HG02870 (cell line): ENCODE results near the gene DCTN5.
"Not testable (repeated sequence)": the region's sequence is repeated elsewhere in the genome, so short reads cannot be mapped to it uniquely, and the experiment has no call there.

Source experiments
- ATAC-seq: cut with Tn5 transposase; IDR thresholded peaks from one replicate; pipeline ENCODE4 v1.9.1; 2021; ENCODE audit warnings: mild to moderate bottlenecking, moderate library complexity; ENCODE audit not compliant: unreplicated experiment

DCTN5 gene

DNA sequence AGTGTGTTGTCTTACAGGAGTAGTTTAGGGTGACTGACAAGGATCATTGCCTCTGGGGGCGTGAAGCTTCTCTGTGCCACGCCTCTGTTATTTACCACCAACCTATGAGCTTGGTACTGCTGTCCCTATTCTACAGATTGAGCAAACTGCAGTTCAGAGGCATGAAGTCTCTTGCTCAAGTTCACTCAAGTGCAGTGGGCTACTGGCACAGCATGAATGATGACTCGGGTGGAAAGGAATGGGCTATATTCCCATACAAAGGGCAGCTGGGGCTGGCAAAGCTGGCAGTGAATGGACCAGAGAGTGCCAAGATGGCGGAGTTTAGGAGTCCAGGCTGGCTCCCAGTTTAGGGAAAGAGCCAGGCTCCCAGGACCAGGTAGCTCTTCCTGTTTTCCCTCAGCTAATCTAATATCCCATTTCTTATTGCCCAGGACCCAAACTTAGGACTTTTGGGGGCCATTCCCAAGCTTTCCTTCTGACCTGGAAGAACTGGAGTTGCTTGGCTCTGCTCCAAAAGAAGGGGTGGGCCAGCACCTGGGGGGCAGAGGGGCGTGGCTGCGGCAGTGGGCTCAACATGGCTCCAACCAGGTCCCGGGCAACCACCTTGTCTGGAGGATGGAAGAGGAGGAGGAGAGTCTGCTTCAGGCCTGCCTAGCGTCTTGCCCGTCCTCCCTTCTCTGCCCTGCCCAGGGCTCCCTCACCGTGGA lies 50.4 kb downstream of the DCTN5 start:
- no peak for ATAC-seq

DNA sequence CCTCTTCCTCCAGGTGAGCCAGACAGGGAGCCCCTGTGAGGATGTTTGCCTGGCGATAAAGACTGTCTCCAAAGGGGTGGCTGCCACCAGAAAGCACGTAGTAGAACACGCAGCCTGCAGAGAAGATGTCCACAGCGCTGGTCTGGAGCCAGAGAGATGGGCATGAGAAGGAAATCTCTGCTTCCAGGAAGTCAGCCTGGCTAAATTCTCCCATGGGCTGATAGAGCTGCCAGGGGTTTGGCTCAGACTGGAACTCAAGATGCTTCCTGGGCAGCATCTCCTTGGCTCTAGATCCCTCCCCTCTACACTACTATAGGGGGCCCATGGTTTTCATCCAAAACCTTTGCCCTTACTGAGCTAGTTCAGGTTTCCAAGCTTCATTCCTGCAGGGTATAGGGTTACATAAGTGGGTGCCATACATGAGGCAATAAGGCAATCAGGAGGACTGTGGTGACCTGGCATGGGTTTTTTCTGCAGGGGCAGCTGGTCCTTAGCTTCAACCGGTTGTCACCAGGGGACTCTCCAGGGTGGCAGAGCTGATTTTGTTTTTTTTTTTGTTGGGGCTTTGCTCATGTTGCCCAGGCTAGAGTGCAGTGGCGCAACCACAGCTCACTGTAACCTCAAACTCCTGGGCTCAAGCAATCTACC lies 51.0 kb downstream of the DCTN5 start:
- ATAC-seq, result no peak

DNA sequence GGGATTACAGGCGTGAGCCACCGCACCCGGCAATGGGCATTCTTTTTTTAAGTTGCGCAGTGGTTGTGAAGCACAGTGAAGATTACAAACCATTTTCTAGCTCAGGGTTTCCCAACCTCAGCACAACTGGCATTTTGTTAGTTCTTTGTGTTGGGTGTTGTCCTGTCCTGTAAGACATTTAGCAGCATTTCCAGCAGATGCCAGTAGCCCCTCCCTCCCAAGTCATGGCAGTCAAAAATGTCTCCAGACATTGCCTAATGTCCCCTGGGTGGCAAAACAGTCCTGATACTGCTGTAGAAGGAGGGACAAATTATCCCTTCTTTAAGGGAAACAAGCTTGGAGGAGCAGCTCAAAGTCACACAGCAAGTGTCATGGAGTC lies 53.0 kb downstream of the DCTN5 start:
- ATAC-seq, result no peak

DNA sequence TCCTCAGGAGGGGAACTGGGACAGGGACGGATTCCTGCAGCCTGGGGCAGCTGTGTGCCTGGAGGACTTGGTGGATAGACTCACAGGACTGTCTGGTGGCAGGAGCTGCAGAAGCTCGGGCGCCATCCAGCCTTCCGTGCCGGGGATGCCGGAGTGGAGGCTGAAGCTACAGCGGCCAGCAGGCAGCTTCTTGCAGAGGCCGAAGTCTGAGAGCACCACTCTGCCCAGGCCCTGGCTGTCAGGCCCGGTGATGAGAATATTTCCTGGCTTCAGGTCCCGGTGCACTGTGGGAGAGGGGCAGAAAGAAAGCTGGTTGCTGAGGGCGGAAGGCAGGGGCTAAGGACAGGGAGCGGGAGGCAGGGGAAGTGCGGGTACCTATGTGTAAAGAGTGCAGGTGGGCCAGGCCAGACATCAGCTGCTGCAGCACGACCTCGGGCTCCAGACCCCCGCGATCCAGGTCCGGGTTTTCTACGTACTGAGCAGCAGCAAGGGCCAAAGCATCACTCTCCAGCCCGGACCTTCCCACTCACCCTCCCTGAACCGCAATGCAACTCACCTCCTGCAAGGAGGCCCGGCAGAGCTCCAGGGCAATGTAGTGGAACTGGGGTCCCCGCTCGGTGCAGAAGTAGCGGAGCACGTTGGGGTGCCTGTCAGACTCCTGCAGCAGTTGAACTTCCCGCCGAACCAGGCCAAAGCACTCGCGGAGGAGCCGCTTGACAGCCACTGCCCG lies 53.5 kb downstream of the DCTN5 start:
- no peak for ATAC-seq

DNA sequence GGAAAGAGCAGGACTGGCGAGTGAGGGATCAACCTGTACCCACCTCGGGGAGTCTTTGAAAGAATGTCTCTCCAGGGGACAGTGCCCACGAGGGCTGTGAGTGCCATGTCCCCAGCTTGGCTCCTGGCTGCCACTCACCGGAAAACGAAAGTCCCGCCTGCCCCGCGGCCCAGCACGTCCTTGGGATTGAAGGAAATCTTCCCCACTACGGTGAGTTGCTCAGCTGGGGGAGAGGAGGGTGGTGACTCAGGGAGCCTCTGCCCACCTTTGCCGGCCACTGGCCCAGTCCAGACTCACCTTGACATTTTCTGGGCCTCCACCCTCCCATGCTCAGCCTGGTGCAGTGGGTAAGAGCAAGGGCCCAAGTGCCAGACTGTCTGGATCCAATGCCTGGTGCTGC lies 54.5 kb downstream of the DCTN5 start:
- no peak for ATAC-seq

DNA sequence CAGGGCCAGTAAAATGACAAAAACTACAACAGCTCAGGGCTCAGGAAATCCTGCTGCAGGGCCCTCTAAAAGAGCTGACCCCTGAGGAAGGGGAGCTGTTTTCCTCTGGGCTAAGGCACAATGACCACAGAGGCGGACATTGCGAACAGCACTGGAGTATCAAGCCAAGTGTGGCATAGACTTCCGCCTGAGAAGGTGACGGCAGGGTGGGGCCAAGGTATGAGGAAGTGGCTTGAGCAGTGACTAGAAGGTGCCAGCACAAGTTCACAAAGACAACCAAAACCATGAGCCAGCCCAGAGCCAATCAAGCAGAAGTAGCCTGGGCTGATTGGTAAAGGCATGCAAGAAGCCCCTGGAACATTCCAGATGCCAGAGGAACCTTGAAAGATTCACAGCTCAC lies 57.8 kb downstream of the DCTN5 start:
- ATAC-seq, result no peak

DNA sequence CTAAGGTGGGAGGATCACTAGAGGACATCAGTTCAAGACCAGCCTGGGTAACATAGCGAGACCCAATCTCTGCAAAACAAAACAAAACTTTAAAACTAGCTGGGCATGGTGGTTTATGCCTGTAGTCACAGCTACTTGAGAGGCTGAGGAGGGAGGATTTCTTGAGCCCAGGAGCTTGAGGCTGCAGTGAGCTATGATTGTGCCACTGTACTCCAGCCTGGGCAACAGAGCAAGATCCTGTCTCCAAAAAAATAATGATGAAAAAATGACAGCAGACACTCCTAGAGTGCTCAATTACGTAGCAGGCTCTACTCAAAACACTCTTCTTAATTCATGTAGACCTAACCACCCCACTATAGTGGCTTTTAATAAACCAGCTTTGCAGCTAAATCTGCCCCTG lies 58.8 kb downstream of the DCTN5 start:
- ATAC-seq, result no peak

DNA sequence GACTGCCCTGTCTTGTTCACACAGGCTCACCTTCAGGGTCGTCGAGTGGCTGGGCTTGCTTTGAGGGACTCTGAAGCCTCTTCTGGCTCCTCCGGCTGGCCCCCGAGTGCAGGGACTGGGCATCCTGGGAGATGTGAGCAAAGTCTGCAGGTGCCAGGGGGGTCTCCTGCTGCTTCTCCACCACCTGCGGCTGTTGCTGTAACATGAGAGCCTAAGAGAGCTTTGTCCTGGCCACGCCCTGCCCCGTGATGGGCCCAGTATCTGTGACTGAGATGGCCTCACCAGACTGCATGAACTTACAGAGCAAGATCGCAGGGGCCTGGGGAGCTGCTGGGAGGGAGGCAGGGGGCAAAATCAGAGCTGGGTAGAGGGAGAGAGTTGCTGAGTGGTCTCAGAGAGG lies 59.2 kb downstream of the DCTN5 start:
- no peak for ATAC-seq

DNA sequence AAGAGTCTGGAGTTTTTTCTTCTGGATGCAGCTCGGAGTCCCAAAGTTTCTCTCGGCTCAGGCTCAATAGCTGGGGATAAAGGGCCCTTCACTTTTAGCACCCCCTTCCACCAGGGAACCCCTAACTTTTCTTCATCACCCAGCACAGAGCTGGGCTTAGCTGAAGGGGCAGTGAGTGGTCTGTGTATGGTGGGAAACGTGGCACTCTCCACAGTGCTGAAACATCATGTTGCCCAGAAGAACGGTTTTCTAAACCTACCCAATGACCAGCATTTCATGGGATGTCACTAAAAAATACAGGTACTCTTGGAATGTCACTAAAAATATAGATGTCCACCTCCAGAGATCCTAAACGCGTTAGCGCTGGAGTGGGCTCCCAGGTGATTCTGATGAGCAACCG lies 59.8 kb downstream of the DCTN5 start:
- no peak for ATAC-seq

DNA sequence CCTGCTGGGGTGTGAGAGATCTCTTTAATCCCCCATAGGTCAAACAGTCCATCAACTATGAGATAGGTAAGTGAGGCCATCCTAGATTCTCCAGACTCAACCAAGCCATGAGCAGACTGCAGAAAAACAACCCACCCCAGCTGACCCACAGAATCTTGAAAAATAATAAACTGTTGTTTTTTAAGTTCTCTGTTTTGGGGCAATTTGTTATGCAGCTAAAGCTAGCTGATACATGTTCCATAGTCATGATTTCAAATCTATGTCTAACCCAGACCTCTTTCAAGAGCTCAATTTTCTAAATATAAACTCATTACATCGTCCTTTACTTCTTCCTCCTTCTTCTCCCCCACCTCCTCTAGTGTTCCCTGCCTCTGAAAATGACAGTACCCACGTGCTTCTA lies 61.7 kb downstream of the DCTN5 start:
- no peak for ATAC-seq

DNA sequence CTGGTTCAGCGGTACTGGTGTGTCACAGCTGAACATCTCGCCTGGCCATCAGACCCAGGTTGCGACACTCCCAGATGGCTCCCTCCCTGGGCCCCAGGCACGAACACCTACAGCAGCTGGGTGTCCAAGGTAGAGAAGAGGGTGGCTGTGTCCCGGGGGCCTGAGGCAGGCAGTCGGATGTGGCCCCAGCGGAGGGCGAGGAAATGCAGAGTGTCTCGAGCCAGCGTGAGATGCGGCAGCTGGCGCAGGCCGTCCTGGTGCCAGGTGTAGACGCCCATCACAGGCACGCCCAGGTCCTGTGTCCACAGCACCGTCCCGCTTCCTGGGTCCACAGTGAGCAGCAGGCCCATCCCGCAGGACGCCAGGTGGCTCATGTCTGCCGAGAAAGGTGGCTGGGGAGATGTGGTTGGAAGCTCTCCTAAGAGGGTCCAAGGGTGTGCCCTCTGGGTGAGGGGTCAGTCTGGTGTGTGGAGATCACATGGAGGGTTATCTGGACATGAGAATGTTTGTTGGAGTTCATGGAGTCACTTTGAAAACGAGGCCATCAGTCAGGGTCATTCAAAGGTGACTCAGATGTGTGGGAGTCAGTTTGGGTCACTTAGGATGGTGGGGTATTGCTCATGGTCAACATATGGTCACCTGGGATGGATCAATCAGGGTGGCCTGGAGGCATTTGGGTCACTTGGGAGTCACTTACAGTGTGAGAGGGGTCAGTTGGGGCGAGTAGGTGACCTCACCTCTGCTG lies 63.7 kb downstream of the DCTN5 start:
- no peak for ATAC-seq

DNA sequence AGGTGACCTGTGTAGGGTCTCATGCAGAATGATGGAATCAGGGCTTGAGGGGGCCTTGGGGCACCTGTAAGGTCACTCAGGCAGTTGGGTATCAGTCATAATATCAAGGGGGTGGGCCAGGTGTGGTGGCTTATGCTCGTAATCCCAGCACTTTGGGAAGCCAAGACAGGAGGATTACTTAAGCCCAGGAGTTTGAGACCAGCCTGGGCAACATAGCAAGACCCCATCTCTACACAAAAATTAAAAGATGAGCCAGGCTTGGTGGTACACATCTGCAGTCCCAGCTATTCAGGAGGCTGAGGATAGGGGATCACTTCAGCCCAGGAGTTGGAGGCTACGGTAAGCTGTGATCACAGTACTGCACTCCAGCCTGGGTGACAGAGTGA lies 64.2 kb downstream of the DCTN5 start:
- no peak for ATAC-seq

DNA sequence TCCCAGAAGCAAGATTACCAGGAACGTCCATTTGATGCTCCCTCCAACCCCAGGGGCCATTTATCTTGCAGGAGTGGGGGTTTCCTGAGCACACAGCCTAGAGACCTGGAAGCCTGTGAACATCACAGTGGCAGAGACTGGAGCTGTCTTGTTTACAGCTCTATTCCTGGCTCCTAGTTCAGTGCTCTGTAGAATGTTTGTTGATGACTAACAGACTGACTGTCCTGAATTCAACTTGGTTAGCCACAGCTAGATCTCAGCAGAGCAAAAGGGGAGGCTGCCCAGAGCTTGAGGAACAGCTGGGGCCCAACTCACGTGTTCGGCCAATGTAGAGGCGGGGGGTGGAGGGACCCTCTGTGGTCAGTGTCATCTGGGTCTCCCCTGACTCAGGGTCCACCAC lies 65.2 kb downstream of the DCTN5 start:
- no peak for ATAC-seq

DNA sequence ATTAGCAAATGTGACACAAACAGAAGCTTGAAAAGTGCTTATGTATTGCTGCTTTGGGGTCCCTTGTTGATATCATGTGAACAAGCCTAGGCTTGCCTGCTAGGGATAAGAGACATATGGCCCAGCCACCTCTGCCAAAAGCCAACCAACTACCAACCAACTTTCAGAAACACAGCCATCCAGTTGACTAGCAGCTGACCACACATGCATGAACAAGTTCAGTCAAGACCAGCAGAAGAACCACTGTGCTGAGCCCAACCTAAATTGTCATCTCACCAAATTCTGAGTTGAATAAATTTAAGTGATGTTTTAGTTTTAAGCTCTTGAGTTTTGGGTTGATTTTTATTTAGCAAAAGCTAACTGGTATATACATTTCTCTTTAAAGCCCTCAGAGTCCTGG lies 68.3 kb downstream of the DCTN5 start:
- no peak for ATAC-seq

DNA sequence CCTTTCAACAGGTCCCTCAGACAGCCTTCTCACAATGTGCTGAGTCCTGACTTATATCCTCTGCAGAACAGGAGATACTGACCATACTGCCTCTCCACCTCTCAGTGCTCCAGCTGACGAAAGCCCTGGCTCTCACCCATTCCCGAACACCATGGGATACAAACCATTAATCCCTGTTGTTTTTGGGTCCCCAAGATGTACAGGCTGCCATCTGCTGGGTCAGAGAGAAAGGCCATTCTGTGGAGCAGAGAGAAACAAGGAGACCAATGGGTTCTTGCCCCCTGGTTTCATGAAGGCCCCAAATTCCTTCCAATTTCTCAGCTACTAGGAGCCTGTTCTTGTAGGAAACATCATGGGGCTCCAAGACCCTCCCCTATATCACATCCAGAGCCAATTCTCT lies 68.7 kb downstream of the DCTN5 start:
- no peak for ATAC-seq

DNA sequence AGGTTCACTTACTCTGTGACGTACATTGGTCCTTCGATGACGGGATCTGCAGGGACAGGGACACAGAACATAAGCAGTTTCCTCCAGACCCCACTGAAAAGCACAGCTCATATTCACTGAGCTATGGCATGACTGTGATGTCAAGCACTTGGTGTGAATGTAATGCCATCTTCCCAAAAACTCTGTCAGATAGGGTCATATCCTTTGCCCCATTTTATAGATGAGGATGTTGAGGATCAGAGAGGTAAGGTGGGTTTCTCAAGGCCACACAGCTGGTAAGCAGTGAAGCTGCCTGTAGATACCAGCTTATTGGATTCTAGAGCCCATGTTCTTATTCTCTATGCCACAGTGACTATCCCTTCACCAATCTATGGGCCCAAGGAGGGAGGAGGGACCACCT lies 69.2 kb downstream of the DCTN5 start:
- ATAC-seq, result no peak

DNA sequence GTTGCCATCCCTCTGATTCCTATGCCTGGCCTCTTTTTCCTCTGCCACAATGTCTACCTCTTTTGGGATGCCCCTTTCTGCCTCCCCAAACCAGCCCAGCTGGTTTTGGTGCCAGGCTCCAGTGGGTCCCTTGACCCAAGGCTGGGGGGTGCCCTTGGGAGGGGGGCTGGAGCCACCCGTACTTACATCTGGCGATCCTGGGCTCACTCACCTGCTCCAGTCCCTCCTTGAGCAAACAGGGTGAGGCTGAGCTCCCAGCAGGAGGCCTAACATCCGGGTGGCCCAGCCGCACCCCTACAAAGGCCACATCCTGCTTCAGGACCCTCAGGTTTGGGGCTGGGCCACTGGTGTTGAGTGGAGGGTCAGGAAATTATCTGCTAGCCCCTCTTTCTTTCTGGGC lies 70.5 kb downstream of the DCTN5 start:
- ATAC-seq, result no peak

DNA sequence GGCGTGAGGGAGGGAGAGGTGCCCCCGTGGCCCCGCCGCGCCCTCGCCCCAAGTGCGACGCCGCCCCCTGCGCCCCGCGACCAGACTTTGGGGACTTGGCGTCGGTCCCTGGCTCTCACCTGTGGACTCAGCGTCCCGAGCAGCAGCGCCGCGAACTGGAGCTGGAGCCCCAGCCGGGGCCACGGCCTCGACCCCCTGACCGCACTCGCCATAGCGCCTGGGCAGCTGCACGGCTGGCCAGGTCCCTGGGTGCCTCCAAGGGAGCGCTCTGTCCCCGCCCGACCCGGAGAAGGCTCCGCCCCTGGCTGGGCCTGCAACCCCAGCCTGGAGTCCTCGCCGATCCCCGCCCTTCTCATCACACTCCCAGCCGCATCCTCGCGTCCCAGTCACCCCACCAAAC lies 71.7 kb downstream of the DCTN5 start, which contains the start of gene ERN2:
Gene ERN2, minus strand, starts transcription at position 247 of the 400 bp plus-strand sequence. Its CDS starts 35 bp downstream, at position 212.
- no peak for ATAC-seq

DNA sequence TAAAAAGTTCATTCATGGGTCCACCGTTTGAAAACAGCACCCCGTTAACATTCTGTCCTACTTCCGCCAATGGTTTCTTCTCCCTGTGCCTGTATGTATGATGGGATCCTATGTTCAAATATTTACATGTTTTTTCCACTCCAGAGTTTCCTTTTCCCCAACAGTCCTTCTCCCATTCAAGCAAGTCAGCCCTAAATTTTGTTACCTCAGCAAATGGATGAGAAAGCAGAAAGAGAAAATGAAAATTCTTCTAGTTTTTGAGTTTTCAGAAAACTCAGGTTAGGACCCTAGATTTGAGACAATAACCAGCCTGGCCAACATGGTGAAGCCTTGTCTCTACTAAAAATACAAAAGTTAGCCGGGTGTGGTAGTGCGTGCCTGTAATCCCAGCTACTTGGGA lies 75.2 kb downstream of the DCTN5 start:
- no peak for ATAC-seq

DNA sequence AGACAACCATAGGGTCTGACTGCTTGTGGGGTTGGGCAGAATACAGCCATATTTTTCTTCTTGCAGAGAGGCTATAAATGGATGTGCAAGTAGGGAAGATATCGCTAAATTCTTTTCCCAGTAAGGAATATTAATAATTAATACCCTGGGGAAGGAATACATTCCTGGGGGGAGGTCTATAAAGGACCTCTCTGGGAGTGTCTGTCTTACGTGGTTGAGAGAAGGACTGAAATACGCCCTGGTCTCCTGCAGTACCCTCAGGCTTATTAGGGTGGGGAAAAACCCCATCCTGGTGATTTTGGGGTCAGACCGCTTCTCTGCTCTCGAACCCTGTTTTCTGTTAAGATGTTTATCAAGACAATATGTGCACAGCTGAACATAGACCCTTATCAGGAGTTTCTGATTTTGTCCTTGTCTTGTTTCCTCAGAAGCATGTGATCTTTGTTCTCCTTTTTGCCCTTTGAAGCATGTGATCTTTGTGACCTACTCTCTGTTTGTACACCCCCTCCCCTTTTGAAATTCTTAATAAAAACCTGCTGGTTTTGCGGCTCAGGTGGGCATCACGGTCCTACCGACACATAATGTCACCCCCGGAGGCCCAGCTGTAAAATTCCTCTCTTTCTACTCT lies 81.5 kb downstream of the DCTN5 start:
- ATAC-seq, result not testable (repeated sequence)
